ENCODE data around the gene FFAR2.

The FFAR2 gene

DNA sequence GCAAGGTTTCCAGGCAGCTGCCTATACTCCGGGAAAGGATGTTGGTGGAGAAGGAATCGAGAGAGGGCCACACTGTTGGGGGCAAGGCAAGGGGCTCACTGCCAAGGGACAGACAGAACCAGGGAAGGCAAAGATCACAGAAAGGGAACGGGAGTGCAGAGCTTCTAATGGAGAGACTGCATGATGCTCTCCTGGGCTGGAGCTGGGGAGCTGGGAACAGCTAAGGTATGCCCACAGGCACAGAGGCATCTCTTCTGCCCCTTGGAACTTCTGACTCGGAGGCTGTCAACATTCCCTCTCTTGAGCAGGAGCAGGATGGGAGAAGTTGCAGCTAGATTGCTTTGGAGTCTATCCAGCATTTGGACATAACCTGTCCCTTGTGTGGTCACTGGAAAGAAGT is 22.4 kb upstream of the FFAR2 start:
- DNase-seq (ENCODE audit: low read depth) = no peak

DNA sequence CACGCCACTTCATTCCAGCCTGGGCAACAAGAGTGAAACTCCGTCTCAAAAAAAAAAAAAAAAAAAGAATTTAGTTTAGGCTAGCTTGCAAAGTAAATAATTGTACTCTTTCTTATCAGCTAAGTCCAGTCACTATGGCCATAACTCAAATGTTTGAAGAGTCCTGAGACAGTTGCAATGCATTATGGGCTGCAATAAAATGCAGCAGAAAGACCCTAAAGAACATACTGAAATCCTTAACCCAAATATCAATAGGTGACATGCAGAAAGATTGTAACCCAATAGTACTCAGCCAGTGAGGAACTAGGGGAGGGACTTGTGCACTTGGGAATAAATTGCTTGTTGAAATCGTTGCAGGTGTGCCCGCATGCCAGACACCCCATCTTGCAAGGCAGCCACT is 20.9 kb upstream of the FFAR2 start:
- DNase-seq (ENCODE audit: low read depth) = no peak

- DNase-seq (ENCODE audit: low read depth) = no peak
Measured at GRCh38 chr19:35429698-35430408, 18.2 kb upstream of the FFAR2 start.

DNA sequence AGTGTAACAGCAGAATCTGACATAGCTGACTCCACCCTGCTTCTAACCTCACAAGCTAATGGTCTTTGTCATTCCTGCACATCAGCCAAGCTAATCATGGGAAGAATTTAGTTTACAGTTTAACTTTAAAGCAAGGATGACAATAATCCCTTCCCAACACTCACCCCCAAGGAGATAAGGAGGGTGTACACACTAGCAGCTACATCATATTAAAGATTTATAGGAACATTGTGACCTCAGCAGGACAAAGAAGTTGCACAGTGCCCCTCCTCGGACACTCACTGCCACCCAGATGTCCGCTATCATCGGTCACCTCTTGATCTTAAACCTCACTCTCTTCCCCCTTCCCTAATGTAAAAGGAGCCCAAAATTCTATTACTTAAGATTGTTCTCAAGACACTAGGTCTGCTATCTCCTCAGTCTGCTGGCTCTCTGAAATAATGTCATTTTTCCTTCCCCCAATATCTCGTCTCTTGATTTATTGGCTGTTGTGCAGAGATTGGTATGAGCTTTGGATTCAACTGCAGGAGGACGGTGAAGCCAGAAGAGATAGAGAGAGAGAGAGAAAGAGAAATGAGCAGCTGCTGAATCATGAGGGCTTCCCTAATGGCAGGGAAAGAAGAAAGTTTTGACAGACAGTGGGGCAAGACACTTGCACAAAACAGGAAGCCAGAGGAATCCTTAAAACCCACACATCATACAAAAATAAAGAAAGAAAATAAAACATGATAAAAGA is 17.5 kb upstream of the FFAR2 start:
- no peak for DNase-seq (ENCODE audit: low read depth)

DNA sequence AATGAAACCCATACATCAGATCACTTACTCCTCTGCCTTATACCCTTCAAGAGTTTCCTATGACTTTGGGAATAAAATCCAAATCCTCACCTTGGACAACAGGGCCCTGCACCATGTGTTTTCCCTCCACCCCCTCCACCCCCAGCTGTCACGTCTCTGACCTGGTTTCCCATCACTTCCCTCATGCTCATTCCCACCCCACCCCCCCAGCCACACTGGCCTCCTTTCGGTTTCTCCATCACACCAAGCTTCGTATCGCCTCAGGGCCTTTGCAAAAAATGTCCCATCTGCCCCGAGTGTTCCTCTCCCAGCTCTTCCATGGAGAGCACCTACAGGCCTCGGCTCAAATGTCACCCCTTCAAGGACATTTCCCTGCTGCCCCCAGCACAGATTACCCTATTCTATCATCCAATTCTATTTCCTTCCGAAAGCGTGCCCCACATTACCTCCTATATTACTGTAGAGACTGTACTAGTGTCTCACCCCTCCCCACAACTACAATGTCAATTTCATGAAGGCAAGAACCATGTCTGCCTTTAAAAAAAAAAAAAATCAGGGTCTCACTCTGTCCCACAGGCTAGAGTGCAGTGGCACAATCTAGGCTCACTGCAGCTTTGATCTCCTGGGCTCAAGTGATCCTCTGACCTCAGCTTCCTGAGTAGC is 16.8 kb upstream of the FFAR2 start:
- DNase-seq (ENCODE audit: low read depth) = no peak

DNA sequence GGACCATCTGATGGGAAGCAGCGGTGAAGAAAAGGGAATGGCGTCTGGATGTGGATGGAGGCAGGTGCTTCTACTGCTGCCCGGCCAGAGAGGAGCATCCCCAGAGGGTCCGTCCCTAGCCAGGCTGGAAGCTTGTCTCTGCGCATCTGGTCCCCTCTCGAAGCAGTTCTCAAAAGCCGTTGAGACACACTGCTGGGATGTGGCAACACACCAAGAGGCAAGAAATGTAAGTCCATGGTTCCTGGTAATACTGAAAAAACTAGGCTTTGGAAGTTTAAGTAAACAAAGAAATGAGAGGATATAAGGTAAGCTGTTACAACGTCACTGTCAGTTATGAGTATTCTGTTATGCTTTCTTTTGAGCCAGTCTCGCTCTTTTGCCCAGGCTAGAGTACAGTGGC is 15.1 kb upstream of the FFAR2 start:
- no peak for DNase-seq (ENCODE audit: low read depth)

- no peak for DNase-seq (ENCODE audit: low read depth)
Measured at GRCh38 chr19:35433448-35433847, 14.6 kb upstream of the FFAR2 start.

- no peak for DNase-seq (ENCODE audit: low read depth)
Measured at GRCh38 chr19:35435896-35436295, 12.2 kb upstream of the FFAR2 start.

- peak; percentile 14 for DNase-seq (ENCODE audit: low read depth)
Measured at GRCh38 chr19:35436477-35437405, 11.3 kb upstream of the FFAR2 start.

- no peak for DNase-seq (ENCODE audit: low read depth)
Measured at GRCh38 chr19:35437406-35437951, 10.6 kb upstream of the FFAR2 start.

- no peak for DNase-seq (ENCODE audit: low read depth)
Measured at GRCh38 chr19:35438096-35438495, 10.0 kb upstream of the FFAR2 start.

GRCh38 chr19:35438527-35438926 is 9.5 kb upstream of the FFAR2 start:
- no peak for DNase-seq (ENCODE audit: low read depth)

DNA sequence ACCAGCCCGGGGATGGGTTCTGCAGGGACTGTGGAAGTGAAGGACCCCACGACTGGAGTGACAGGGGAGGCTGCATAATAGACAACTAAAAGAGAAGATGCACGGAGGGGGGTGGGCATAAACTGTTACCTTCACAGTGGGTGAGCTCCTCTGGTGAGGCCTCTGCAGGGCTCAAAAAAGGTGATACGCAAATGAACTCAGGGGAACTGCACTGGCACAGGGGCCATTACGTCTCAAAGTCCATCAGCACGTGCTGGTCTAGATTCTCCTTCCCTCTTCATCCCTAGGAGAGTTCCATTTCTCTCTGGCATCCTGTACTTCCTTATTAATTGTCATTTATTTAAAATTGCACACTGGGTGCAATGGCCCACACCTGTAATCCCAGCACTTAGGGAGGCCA is 8.1 kb upstream of the FFAR2 start:
- no peak for DNase-seq (ENCODE audit: low read depth)

DNA sequence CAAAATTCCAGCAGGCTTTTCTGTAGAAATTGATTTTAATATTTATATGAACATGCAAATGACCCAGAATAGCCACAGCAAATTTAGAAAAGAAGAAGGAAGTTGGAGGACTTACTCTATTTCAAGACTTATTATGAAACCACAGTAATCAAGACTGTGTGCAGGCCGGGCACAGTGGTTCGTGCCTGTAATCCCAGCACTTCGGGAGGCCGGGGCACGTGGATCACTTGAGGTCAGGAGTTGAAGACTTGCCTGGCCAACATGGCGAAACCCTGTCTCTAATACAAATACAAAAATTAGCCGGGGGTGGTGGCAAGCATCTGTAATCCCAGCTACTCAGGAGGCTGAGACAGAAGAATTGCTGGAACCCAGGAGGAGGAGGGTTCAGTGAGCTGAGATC is 6.0 kb upstream of the FFAR2 start:
- DNase-seq (ENCODE audit: low read depth) = no peak

GRCh38 chr19:35444735-35445134 is 3.3 kb upstream of the FFAR2 start:
- no peak for DNase-seq (ENCODE audit: low read depth)

DNA sequence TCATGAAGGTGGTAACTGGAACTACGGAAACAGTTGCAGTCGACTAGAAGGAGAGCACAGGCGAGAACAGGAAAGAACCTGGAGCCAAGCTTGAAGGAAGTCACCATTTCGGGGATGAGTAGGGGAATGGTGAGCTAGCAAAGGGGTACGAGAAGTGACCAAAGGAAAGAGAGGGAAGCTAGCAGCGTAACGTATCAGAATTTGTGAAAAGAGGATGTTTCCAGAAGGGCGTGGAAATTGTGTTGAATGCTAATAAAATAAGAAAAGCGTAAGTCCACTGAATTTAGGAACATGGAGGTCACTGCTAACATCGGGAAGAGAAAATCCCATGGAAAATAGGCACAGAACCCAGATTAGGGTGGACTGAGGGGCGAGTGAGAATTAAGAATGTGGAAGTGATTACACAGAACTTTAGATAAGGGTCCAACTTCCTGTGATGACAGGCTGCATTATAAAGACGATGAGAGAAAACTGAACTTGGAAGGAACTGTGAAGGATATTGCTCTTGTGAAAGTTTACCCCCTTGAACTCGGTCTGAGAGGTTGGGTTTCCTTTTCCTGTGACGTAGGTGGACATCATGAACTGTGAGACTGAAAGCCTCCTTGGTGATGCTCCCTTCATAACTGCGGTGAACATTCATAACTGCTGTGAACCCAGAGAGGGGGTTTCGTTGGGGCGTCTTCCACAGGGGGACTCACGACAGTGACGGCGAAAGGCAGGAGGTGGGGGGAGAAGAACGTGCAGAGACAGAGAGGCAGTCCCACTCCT is 2.0 kb upstream of the FFAR2 start:
- no peak for DNase-seq (ENCODE audit: low read depth)

DNA sequence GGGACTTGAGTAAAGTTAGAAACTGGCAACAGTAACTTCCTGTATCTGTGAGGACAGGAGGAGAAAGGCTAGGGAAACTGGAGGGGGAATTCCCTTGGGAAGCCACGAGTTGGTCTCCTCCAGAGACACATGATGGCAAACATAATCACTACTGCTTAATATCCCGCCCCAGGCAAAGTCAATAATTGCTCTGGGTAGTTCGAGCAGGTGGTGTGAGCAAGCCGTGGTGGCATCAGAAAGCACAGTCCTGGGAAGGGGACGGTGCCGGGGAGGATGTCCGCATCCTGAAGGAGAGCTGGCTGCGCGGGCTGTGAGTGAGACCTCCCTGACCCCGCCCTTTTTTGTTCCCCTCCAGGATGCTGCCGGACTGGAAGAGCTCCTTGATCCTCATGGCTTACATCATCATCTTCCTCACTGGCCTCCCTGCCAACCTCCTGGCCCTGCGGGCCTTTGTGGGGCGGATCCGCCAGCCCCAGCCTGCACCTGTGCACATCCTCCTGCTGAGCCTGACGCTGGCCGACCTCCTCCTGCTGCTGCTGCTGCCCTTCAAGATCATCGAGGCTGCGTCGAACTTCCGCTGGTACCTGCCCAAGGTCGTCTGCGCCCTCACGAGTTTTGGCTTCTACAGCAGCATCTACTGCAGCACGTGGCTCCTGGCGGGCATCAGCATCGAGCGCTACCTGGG is 1.4 kb downstream of the FFAR2 start:
- DNase-seq (ENCODE audit: low read depth) = no peak

- DNase-seq (ENCODE audit: low read depth) = no peak
Measured at GRCh38 chr19:35451338-35452096, 3.5 kb downstream of the FFAR2 start.

- DNase-seq (ENCODE audit: low read depth) = no peak
Measured at GRCh38 chr19:35454663-35455062, 6.6 kb downstream of the FFAR2 start.

All from stromal cell of bone marrow (primary cell).